HCT116 (cell line): ENCODE measurements around the gene PRKN. TPM values are rescaled to one million over a fixed set of nuclear protein-coding genes. Genes with fewer than 3 reads are reported as not detected.

Experiments
- ATAC-seq: fragments of 200-7000 bp; cut with Tn5 transposase; 2 replicates; pipeline ENCODE4 v1.9.1; 2020; ENCODE audit warnings: mild to moderate bottlenecking, moderate library complexity
- BruUV-seq: library from RNA; stranded (reverse); fragments of 400-500 nt; replicated peaks from 2 replicates; lab custom pipeline; 2021; lab: Mats Ljungman, UMichigan
- CTCF ChIA-PET: fragments of 300-600 bp; sonication (Branson Sonifier 250); formaldehyde crosslinking; loops from one replicate; lab custom pipeline; 2021; ENCODE audit warnings: antibody characterized with exemption; lab: Charles Lee
- POLR2A ChIA-PET: fragments of 300-600, 350-600 bp; sonication (Branson Sonifier 250); formaldehyde crosslinking; loops from one replicate; lab custom pipeline; 2021; ENCODE audit warnings: antibody characterized with exemption; lab: Charles Lee
- RAD21 ChIA-PET, 2 experiments: fragments of 300-600 bp; sonication (Branson Sonifier 250); formaldehyde crosslinking; loops; one replicate each; lab custom pipeline; 2023; ENCODE audit warnings: low total read pairs in 2 of 2; ENCODE audit not compliant: uncharacterized antibody in 2 of 2, unreplicated experiment in 2 of 2, low non-redundant PET in 1 of 2; lab: Charles Lee
- DNase-seq: peaks from one replicate; pipeline ENCODE4 v3.0.0-alpha.2; 2010; ENCODE audit warnings: low read depth, low spot score
- H2AFZ ChIP-seq: fragments of 200-600 bp; shearing (Covaris generic), sonication (generic); 2 replicates; pipeline ENCODE4 v1.6.1; 2017; ENCODE audit warnings: low read depth, mixed run types, mixed read lengths, antibody characterized with exemption, low read length; ENCODE audit not compliant: poor library complexity, severe bottlenecking
- H3K27ac ChIP-seq: 2 replicates; pipeline ENCODE4 v1.5.1; 2012; ENCODE audit warnings: low read depth, low read length
- H3K27me3 ChIP-seq: fragments of 200-600 bp; sonication (generic); 2 replicates; pipeline ENCODE4 v1.6.1; 2016; ENCODE audit warnings: mixed run types, low read length, mixed read lengths; ENCODE audit not compliant: insufficient read depth
- H3K36me3 ChIP-seq, 2 experiments: fragments of 200-500 bp in 1 of 2; fragments of 200-600 bp in 1 of 2; sonication (Bioruptor generic) in 1 of 2; sonication (generic) in 1 of 2; 2 replicates each; pipeline versions ENCODE4 v1.5.1 to v1.6.1; 2014 to 2016; ENCODE audit warnings: low read length in 2 of 2, inconsistent platforms in 1 of 2, mixed read lengths in 1 of 2, mixed run types in 1 of 2; ENCODE audit not compliant: insufficient read depth in 2 of 2, control insufficient read depth in 1 of 2
- H3K4me1 ChIP-seq, 2 experiments: fragments of 200-600 bp in 1 of 2; sonication (generic) in 1 of 2; 2 replicates each; pipeline versions ENCODE4 v1.5.1 to v1.6.1; 2012 to 2017; ENCODE audit warnings: low read length in 2 of 2, inconsistent platforms in 1 of 2, mild to moderate bottlenecking in 1 of 2, mixed read lengths in 1 of 2, mixed run types in 1 of 2, moderate library complexity in 1 of 2; ENCODE audit not compliant: insufficient read depth in 2 of 2, control insufficient read depth in 1 of 2
- H3K4me2 ChIP-seq: fragments of 200-600 bp; sonication (generic); 2 replicates; pipeline ENCODE4 v1.6.1; 2017; ENCODE audit warnings: mixed run types, low read length, mixed read lengths
- H3K4me3 ChIP-seq, 2 experiments: fragments of 200-600 bp in 1 of 2; sonication (generic) in 1 of 2; replicated peaks in 1 of 2; 2 replicates each; pipeline ENCODE4 v1.5.1; 2011 to 2016; ENCODE audit warnings: low read length in 2 of 2, control low read depth in 1 of 2, low read depth in 1 of 2, mild to moderate bottlenecking in 1 of 2, mixed read lengths in 1 of 2, mixed run types in 1 of 2
- H3K79me2 ChIP-seq: fragments of 200-600 bp; sonication (generic); 2 replicates; pipeline ENCODE4 v1.6.1; 2017; ENCODE audit warnings: mild to moderate bottlenecking, mixed run types, low read length, moderate library complexity, mixed read lengths; ENCODE audit not compliant: insufficient read depth
- H3K9ac ChIP-seq: fragments of 200-600 bp; sonication (generic); 2 replicates; pipeline ENCODE4 v1.6.1; 2016; ENCODE audit warnings: low read length, mixed read lengths
- H3K9me2 ChIP-seq: fragments of 200-600 bp; sonication (generic), shearing (Covaris generic); 2 replicates; pipeline ENCODE4 v1.6.1; 2017; ENCODE audit warnings: mixed run types, mild to moderate bottlenecking, moderate library complexity; ENCODE audit not compliant: insufficient read depth
- H3K9me3 ChIP-seq, 2 experiments: fragments of 200-500 bp in 1 of 2; fragments of 200-600 bp in 1 of 2; sonication (Bioruptor generic) in 1 of 2; sonication (generic) in 1 of 2; 2 replicates each; pipeline ENCODE4 v1.6.1; 2014 to 2017; ENCODE audit warnings: low read length in 2 of 2, mixed read lengths in 2 of 2, inconsistent platforms in 1 of 2, low read depth in 1 of 2, mild to moderate bottlenecking in 1 of 2, mixed run types in 1 of 2, moderate library complexity in 1 of 2; ENCODE audit not compliant: control insufficient read depth in 1 of 2, insufficient read depth in 1 of 2
- H4K20me1 ChIP-seq: fragments of 200-600 bp; sonication (generic), shearing (Covaris generic); 2 replicates; pipeline ENCODE4 v1.6.1; 2017; ENCODE audit warnings: mixed run types, mild to moderate bottlenecking, moderate library complexity; ENCODE audit not compliant: insufficient read depth
- CBX3 ChIP-seq: IDR thresholded peaks from 2 replicates; pipeline ENCODE4 v1.6.1; 2012; ENCODE audit warnings: low read depth
- CTCF ChIP-seq, 3 experiments: fragments of 200-600 bp in 1 of 3; sonication (generic) in 1 of 3; IDR thresholded peaks in 2 of 3; conservative IDR thresholded peaks in 1 of 3; 2 replicates each; pipeline ENCODE4 v1.5.1; 2012 to 2017; ENCODE audit warnings: low read depth in 2 of 3, low read length in 2 of 3, antibody characterized with exemption in 1 of 3, borderline replicate concordance in 1 of 3, control low read depth in 1 of 3, mild to moderate bottlenecking in 1 of 3, mixed read lengths in 1 of 3, mixed run types in 1 of 3, moderate library complexity in 1 of 3; ENCODE audit not compliant: insufficient read depth in 1 of 3
- EZH2phosphoT487 ChIP-seq: fragments of 200-600 bp; IDR thresholded peaks from 2 replicates; pipeline ENCODE4 v1.6.1; 2018; ENCODE audit warnings: antibody characterized with exemption, borderline replicate concordance
- JUND ChIP-seq: IDR thresholded peaks from 2 replicates; pipeline ENCODE4 v1.6.1; 2012
- MAX ChIP-seq: IDR thresholded peaks from 2 replicates; pipeline ENCODE4 v1.6.1; 2012
- POLR2AphosphoS5 ChIP-seq: IDR thresholded peaks from 2 replicates; pipeline ENCODE4 v1.6.1; 2011; ENCODE audit warnings: mild to moderate bottlenecking, low read depth, low read length, moderate library complexity
- RAD21 ChIP-seq: IDR thresholded peaks from 2 replicates; pipeline ENCODE4 v1.6.1; 2012; ENCODE audit warnings: low read depth, mild to moderate bottlenecking
- REST ChIP-seq: IDR thresholded peaks from 2 replicates; pipeline ENCODE4 v1.6.1; 2012; ENCODE audit warnings: low read depth
- TCF7L2 ChIP-seq: IDR thresholded peaks from 2 replicates; pipeline ENCODE4 v1.7.0; 2011; ENCODE audit warnings: borderline replicate concordance, inconsistent platforms; ENCODE audit not compliant: insufficient read depth, insufficient read length; ENCODE audit errors: extremely low read depth
- YY1 ChIP-seq: IDR thresholded peaks from 2 replicates; pipeline ENCODE4 v1.6.1; 2011; ENCODE audit warnings: low read length, low read depth, moderate library complexity, mild to moderate bottlenecking; ENCODE audit not compliant: insufficient replicate concordance; ENCODE audit errors: extremely low read depth
- ZBTB33 ChIP-seq: IDR thresholded peaks from 2 replicates; pipeline ENCODE4 v1.6.1; 2011; ENCODE audit warnings: mild to moderate bottlenecking, low read length, moderate library complexity; ENCODE audit not compliant: insufficient replicate concordance; ENCODE audit errors: extremely low read depth
- ZFX ChIP-seq: fragments of 450-650 bp; IDR thresholded peaks from 2 replicates; pipeline ENCODE4 v1.6.1; 2017
- ZNF274 ChIP-seq: fragments of 200-500 bp; sonication (Bioruptor generic); IDR thresholded peaks from 2 replicates; pipeline ENCODE4 v1.6.1; 2014; ENCODE audit warnings: mild to moderate bottlenecking, low read depth, low read length, inconsistent platforms
- intact Hi-C: fragments of 100-400 bp; cut with micrococcal nuclease; formaldehyde crosslinking; loops from 2 replicates; pipeline ENCODE4 v1.10.0; 2022
- total RNA-seq: library from RNA; stranded (reverse); gene quantifications from one replicate; pipeline ENCODE4 v1.2.1, GENCODE V29; 2021; ENCODE audit not compliant: unreplicated experiment

Gene PRKN
- total RNA-seq, 1 experiment from 2014 or later, result 2.6 TPM

GRCh38 chr6:162292915-162293314 is 434.7 kb downstream of the PRKN start:
- Histone ChIP-seq H3K36me3 (no peaks in the 10 kb centered on the region), H3K9ac (no peak overlapping the region), H3K9me3 (no peaks in the 10 kb centered on the region), H3K9me2 (no peaks in the 10 kb centered on the region), H3K27me3 (peaks cover 2% of the 10 kb centered on the region; the same call in 1 of the 2 replicates), H2AFZ (no peak overlapping the region), H3K27ac (no peak overlapping the region), H3K4me1 (no peaks in the 10 kb centered on the region), H3K4me3 (no peak overlapping the region), H4K20me1 (no peaks in the 10 kb centered on the region), H3K79me2 (no peaks in the 10 kb centered on the region), H3K4me2 (no peak overlapping the region)
- ChIA-PET POLR2A (no interaction called here), RAD21 (no interaction called here), CTCF (no interaction called here)
- intact Hi-C loops, result no loop called here
- no peak for DNase-seq
- TF ChIP-seq JUND (no peak), MAX (no peak), REST (no peak), ZNF274 (no peak), RAD21 (no peak), YY1 (no peak), POLR2AphosphoS5 (no peak), EZH2phosphoT487 (no peak), CTCF (IDR thresholded peaks at IDR 0.05 in 2 of 3, conservative IDR thresholded peaks at IDR 0.05 in 1 of 3; ENCODE audit: borderline replicate concordance in 1 of 3, insufficient read depth in 1 of 3, low read depth in 2 of 3, low read length in 2 of 3) (no peak), CBX3 (no peak), ZFX (no peak), ZBTB33 (no peak), TCF7L2 (no peak)
- BruUV-seq, result no TSS peak
- ATAC-seq, result no peak
